GM18870 (cell line): ENCODE data around the gene ZNF440.
"Not testable (repeated sequence)": the region's sequence is repeated elsewhere in the genome, so short reads cannot be mapped to it uniquely, and the experiment has no call there.

ENCODE experiments used
- ATAC-seq: cut with Tn5 transposase; IDR thresholded peaks from one replicate; pipeline ENCODE4 v1.9.1; 2021; ENCODE audit warnings: moderate library complexity; ENCODE audit not compliant: unreplicated experiment

Gene ZNF440

DNA sequence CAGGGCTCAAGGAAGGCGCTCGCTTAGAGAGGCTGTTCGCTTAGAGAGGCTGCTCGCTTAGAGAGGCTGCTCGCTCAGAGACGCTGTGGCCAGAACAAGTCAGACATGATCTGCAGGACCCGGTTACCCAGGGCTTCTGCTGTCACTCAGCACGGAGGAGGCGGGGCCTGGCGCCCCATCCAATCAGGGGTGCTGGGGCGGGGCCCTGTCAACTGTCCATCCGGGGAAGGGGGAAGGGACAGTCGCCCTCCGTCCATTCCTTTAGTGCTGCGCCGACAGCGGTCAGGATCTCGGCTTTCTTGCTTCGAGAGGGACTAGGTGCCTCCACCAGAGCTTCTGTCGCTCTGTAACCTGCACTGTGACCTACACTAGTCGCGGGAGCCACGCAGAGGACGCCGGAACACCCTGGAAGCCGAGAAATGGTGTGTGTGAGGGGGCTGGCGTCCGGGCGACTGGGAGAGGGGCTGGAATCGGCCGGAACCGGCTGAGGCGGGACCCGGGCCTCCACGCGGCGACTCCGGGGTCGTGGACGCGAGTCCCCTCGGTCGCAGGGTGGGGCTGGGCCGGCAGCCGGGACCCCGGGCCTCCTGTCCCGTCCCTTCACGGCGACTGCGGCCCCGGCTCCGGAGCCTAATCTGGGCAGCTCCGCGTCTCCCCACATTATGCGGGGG, at the start of gene ZNF440:
Gene ZNF440, plus strand, starts transcription at position 245 of the 671 bp plus-strand sequence. Its CDS starts 175 bp downstream, at position 420.
- peak; percentile 93 for ATAC-seq

DNA sequence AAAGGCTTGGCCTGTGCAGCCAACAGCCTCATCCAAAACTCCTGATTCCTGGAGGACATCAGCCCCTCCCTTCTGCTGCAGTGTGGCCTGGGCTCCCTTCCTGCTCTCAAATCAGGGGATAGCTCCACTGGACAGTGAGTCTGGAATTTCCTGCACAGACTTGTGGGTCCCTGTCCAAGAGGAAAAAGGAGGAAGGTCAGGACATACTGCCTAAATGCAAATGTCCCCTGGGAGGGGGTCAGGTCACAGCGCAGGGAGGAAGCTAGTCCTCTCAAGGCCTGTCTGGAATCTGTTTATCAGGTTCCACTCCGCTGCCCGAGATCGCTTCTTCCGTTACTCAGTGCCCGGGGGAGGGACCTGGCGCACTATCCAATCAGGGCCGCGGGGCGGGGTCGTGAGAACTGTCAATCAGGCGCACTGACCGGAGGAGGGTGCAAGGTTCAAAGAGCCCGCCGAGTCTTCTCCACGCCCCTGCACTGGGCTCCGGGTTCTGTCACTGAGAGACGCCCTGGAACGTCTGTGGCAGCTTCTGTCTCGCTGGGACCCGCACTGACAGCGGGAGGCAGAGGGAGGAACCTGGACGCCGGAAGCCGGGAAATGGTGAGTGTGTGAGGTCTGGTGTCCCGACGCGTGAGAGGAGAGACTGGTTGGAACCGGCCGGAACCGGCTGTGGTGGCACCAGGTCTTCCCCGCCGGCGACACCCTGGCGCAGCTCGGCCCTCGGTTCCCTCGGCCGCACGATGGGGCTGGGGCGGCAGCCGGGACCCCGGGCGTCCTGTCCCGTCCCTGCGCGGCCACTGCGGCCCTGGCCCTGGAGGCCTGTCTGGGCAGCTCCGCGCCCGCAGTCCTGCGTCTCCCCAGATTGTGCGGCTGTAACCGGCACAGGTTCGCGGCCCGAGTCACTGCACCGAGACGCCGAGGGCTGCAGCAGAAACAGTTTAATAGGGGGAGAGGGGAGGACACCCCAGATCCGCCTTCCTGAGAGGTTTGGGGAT, 47.2 kb upstream of the ZNF440 start, which contains the start of gene ZNF441:
Gene ZNF441, plus strand, starts transcription at position 404 of the 995 bp plus-strand sequence. Its CDS starts 194 bp downstream, at position 598.
- peak; percentile 71 for ATAC-seq

DNA sequence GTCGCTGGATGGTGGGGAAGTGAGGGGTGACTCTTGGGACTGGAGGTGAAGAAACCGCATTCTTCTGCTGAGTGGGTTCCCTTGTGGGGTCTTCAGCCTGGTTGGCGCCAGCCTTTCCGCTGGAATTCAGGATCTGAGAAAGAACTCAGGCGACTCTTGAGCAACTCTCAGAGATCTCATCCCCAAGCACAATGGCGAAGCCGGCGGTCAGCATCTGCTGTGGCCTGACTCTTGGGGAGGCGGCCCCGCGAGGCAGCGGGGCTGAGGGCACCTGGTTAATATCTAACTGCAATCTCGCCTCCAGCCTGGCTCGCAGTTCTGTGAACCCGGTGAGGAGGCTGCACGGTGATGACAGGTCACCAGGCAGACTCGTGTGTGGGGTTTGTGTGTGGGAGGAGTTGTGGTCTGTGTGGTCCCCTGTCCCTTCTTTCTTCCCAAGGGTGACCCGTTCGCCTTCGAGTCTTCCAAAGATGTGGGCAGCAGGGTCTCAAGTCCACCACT, 46.4 kb upstream of the ZNF440 start:
- ATAC-seq, result peak; percentile 25

GRCh38 chr19:11769995-11770394, 44.1 kb upstream of the ZNF440 start:
- no peak for ATAC-seq

DNA sequence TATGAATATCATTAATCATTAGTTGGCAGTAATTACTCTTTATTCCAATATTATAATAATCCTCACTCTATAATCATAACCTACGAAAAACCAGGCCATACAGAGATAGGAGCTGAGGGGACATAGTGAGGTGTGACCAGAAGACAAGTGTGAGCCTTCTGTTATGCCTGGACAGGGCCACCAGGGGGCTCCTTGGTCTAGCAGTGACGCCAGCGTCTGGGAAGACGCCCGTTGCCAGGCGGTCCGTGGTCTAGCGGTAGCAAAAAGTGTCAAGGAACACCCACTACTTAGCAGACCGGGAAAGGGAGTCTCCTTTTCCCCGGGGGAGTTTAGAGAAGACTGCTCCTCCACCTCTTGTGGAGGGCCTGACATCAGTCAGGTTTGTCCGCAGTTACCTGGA, 42.6 kb upstream of the ZNF440 start:
- not testable (repeated sequence) for ATAC-seq

DNA sequence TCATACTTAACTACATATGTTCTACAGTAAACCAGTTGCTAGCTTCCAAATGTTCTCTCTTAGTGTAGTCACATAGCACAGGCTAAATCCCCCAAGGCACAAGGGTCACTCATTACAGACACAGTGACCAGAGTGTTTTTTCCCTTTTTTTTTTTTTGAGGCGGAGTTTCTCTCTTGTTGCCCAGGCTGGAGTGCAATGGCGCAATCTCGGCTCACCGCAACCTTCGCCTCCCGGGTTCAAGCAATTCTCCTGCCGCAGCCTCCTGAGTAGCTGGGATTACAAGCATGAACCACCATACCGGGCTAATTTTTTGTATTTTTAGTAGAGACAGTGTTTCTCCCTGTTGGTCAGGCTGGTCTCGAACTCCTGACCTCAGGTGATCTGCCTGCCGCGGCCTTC, 37.4 kb upstream of the ZNF440 start:
- not testable (repeated sequence) for ATAC-seq

GRCh38 chr19:11780431-11781020, 33.5 kb upstream of the ZNF440 start:
- no peak for ATAC-seq

DNA sequence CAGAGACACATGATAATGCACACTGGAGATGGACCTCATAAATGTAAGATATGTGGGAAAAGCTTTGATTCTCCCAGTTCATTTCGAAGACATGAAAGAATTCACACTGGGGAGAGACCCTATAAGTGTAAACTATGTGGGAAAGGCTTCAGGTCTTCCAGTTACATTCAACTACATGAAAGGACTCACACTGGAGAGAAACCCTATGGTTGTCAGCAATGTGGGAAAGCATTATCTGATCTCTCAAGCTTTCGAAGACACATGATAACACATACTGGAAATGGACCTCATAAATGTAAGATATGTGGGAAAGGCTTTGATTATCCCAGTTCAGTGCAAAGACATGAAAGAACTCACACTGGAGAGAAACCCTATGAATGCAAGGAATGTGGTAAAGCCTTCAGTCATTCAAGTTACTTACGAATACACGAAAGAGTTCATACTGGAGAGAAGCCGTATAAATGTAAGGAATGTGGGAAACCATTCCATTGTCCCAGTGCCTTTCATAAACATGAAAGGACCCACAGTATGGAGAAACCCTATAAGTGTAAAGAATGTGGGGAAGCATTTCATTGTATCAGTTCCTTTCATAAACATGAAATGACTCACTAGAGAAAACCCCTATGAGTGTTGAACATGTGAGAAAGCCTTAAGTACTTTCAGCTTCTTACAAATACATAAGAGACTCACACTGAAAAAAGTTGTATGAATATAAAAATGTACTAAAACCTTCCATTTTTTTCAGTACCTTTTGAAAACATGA, 32.6 kb upstream of the ZNF440 start:
- ATAC-seq, result no peak

GRCh38 chr19:11783767-11784166, 30.3 kb upstream of the ZNF440 start:
- no peak for ATAC-seq

GRCh38 chr19:11784356-11784755, 29.7 kb upstream of the ZNF440 start:
- no peak for ATAC-seq

- no peak for ATAC-seq
Measured at GRCh38 chr19:11787536-11787935, 26.5 kb upstream of the ZNF440 start.

DNA sequence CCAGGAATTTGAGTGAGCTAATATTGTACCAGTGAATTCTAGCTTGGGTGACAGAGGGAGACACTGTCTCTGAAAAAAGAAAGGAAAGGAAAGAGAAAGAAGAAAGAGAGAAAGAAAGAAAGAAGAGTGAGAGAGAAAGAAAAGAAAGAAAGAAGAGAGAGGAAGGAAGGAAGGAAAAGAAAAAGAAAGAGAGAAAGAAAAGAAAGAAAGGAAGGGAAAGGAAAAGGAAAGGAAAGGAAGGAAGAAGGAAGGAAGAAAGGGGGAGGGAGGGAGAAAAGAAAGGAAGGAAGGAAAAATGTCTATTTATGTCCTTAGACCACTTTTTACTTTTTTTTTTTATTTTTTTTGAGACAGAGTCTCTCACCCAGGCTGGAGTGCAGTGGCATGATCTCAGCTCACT, 21.1 kb upstream of the ZNF440 start:
- no peak for ATAC-seq

DNA sequence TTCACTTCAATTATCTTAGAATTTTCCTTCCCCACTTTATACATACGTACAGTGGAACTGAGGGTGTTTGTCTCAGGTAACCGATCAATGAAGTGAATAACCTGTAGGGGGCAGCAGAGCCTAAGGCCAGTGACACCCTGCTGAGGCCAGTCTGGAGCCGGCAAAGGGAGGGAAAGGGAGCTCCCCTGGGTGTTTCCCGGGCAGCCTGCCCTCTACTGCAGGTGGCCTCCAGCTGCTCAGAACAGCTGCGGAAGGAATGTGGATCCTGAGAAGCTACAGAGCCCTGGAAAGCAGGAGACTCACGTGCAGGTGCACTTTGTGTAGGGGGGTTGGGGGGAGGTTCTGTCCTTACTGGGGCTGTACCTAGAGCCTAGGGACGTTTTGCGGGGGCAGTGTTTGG, 16.6 kb upstream of the ZNF440 start:
- ATAC-seq, result peak; percentile 63

DNA sequence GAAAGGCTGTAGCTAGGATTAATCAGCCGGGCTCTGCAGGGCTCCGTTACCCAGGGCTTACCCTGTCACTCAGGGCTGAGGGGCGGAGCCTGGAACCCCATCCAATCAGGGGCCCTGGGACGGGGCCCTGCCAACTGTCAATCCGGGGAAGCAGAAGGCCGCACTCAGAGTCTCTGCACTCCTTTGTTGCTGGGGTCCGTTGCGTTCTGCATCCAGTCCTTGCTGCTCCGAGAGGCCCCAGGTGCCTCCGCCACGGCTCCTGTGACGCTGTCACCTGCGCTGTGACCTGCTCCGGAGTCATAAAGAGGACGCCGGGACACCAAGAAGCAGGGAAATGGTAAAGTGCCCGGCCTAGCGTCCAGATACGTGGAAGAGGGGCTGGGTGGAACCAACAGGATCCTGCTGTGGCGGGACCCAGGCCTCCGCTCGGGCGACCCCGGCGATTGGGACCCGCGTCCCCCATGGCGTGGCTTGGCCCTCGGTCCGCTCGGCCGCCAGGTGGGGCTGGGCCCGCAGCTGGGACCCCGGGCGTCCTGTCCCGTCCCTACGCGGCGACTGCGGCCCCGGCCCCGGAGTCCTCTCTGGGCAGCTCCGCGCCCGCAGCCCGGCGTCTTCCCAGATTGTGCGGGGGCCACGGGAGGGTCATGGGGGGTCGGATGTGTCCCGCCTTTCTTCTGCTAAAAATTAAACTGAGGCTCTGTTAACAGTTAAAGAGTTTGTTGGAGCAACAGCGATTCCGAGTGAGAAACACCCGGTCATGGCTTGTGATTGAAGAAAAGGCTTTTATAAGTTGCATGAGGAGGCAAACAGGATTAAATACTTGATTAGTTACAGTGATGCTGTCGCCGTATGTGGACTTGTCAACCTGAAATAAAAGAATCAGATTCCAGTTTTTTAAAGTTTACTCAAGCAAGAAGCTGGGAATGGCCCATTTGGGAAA, 15.4 kb upstream of the ZNF440 start, which contains the start of gene ZNF491:
Gene ZNF491, plus strand, starts transcription at position 133 of the 940 bp plus-strand sequence. CDS start 7,431 bp downstream, outside the sequence.
- peak; percentile 63 for ATAC-seq

DNA sequence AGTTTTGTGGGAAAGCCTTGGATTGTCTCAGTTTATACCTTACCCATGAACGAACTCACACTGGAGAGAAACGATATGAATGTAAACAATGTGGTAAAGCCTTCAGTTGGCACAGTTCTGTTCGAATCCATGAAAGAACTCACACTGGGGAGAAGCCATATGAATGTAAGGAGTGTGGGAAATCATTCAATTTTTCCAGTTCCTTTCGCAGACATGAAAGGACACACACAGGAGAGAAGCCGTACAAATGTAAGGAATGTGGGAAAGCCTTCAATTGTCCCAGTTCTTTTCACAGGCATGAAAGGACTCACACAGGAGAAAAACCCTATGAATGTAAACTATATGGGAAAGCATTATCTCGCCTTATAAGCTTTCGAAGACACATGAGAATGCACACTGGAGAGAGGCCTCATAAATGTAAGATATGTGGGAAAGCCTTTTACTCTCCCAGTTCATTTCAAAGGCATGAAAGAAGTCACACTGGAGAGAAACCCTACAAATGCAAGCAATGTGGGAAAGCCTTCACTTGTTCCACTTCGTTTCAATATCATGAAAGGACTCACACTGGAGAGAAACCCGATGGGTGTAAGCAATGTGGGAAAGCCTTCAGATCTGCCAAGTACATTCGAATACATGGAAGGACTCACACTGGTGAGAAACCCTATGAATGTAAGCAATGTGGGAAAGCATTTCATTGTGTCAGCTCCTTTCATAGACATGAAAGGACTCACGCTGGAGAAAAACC, 7.5 kb upstream of the ZNF440 start:
- ATAC-seq, result no peak

DNA sequence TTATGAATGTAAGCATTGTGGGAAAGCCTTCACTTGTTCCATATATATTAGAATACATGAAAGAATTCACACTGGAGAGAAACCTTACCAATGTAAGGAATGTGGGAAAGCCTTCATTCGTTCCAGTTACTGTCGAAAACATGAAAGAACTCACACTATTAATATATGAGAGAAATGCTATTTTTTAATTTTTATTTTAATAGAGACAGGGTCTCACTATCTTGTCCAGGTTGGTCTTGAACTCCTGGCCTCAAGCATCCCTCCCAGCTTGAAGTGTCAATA, 7.0 kb upstream of the ZNF440 start:
- no peak for ATAC-seq

GRCh38 chr19:11813703-11814028, 407 bp upstream of the ZNF440 start:
- ATAC-seq, result no peak

DNA sequence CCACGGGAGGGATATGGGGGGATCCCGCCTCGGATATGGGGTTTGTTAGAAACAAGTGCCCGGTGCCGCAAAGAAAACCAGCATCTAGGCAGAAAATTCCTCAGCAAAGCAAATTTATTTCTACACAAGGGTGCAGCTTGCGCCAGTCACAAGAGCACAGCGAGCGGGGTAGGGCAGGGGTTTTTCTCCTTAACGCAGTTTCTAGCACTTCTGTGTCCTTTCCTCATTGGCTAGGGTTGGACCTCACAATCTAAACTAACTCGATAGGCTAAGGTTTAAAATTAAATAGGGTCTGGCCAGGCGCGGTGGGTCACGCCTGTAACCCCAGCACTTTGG, 595 bp downstream of the ZNF440 start:
- no peak for ATAC-seq

GRCh38 chr19:11821474-11822109, 7.5 kb downstream of the ZNF440 start:
- ATAC-seq, result no peak
